Measurements from ENCODE around the gene RYR2. TPM values are rescaled to one million over a fixed set of nuclear protein-coding genes. Genes with fewer than 3 reads are reported as not detected.

The RYR2 gene
- total and polyA plus RNA-seq, 2 of the 8 experiments (the other 6 are each of a cell fraction or from before 2014, with no cell fraction given) = 1.3 to 4.4 TPM

DNA sequence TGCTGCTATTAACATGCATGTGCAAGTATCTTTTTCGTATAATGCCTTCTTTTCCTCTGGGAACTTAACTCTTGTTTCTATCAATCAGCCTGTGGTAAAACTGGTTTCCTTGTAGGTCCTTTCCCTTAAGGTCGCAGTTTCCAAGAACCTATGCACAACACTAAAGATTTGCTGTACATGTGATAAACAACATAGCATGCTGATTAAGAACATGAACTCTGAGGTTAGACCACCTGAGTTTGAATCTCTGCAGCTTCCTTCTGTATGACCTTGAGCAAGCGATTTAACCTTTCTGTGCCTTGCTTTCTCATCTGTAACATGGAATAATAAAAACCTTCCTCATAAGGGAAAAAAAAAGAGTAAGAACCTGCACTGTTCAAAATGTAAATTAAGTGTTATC lies 186.4 kb downstream of the RYR2 start:
- Histone ChIP-seq H2BK120ac (replicated peaks; ENCODE audit: low read depth, low read length) (no peak overlapping the region), H4K8ac (ENCODE audit: extremely low read depth, insufficient read depth, low read length) (no peak overlapping the region), H3K79me1 (ENCODE audit: low read depth, low read length) (no peaks in the 10 kb centered on the region; the same call in 1 of the 2 replicates), H3K27me3 (replicated peaks in 1 of 4; ENCODE audit: control insufficient read depth in 3 of 4, extremely low read depth in 1 of 4, insufficient read depth in 3 of 4, low read length in 3 of 4) (no peaks in the 10 kb centered on the region), H3K4me2 (ENCODE audit: insufficient read depth in 1 of 2, low read depth in 2 of 2, low read length in 2 of 2) (no peak overlapping the region), H2BK12ac (ENCODE audit: low read depth, low read length) (no peak overlapping the region), H2BK20ac (ENCODE audit: low read length) (no peak overlapping the region), H3K4ac (replicated peaks; ENCODE audit: insufficient read length, low read depth, low read length) (no peak overlapping the region), H3K9me3 (ENCODE audit: insufficient read depth in 2 of 2, low read depth in 1 of 2, low read length in 1 of 2) (no peaks in the 10 kb centered on the region), H2BK15ac (ENCODE audit: low read length) (no peak overlapping the region), H2AFZ (ENCODE audit: low read length) (no peak overlapping the region), H3K27ac (ENCODE audit: low read depth, low read length) (no peak overlapping the region), H2BK5ac (ENCODE audit: low read depth, low read length) (no peak overlapping the region), H3K4me3 (ENCODE audit: extremely low read depth in 1 of 4, insufficient read depth in 2 of 4, low read depth in 3 of 4, low read length in 4 of 4) (no peak overlapping the region), H3K9ac (replicated peaks in 1 of 4; ENCODE audit: extremely low read depth in 1 of 4, low read depth in 3 of 4, low read length in 3 of 4) (no peak overlapping the region), H3K23me2 (ENCODE audit: low read depth, low read length) (no peaks in the 10 kb centered on the region; the same call in 1 of the 2 replicates), H3K56ac (replicated peaks; ENCODE audit: insufficient read length, low read depth, low read length) (no peak overlapping the region), H3K18ac (ENCODE audit: extremely low read depth, low read length) (no peak overlapping the region), H3K23ac (ENCODE audit: insufficient read length) (no peak overlapping the region), H3K4me1 (replicated peaks in 1 of 4; ENCODE audit: control insufficient read depth in 3 of 4, insufficient read depth in 4 of 4, low read length in 3 of 4) (peaks cover 0 to 2% (median 0%) of the 10 kb centered on the region in 4 experiments; a peak in 1 of 7 replicates), H3K79me2 (ENCODE audit: control insufficient read depth in 1 of 2, insufficient read depth in 2 of 2, low read length in 2 of 2) (no peaks in the 10 kb centered on the region; a peak in 1 of 4 replicates), H4K20me1 (replicated peaks in 1 of 2; ENCODE audit: control insufficient read depth in 1 of 2, insufficient read depth in 2 of 2, low read length in 2 of 2) (no peaks in the 10 kb centered on the region), H2AK5ac (ENCODE audit: low read depth, low read length) (no peak overlapping the region), H4K91ac (replicated peaks; ENCODE audit: insufficient read length, low read length) (no peak overlapping the region), H4K5ac (ENCODE audit: insufficient read length, low read depth, low read length) (no peak overlapping the region), H3K14ac (ENCODE audit: insufficient read length) (no peak overlapping the region), H3K36me3 (ENCODE audit: control insufficient read depth in 2 of 4, insufficient read depth in 4 of 4, low read length in 3 of 4) (no peaks in the 10 kb centered on the region)
- DNase-seq (ENCODE audit: low read depth in 1 of 2, low spot score in 2 of 2) (no peak), FAIRE-seq (no peak)
- ChIA-PET CTCF (ENCODE audit: partially characterized antibody) (interaction anchor here (1.5 kb wide), 1 partner anchor 157 kb away, joined by 3 read pairs; no protein-coding TSS in a partner anchor), POLR2A (ENCODE audit: partially characterized antibody) (interaction anchor here (0.6 to 2.8 kb wide), 3 partner anchors 11 to 70 kb away, joined by 3 to 8 read pairs (median 3); no protein-coding TSS in a partner anchor)
- 79% methylated on average over 3 of the region's 3 CpGs; no CpG with 5 or more reads in 1 of the 2 experiments for WGBS, 2 experiments (ENCODE audit: extremely low coverage in 1 of 2, insufficient coverage in 1 of 2, insufficient read length in 1 of 2, insufficient replicate concordance in 2 of 2, low coverage in 1 of 2, low lambda C conversion rate in 2 of 2, missing lambda C conversion rate in 1 of 2)
- TF ChIP-seq KDM1A (IDR thresholded peaks at IDR 0.05; ENCODE audit: borderline replicate concordance, low read length) (no peak), CBX8 (IDR thresholded peaks at IDR 0.05; ENCODE audit: borderline replicate concordance, low read depth, low read length) (no peak), ASH2L (IDR thresholded peaks at IDR 0.05; ENCODE audit: low read length) (no peak), CTBP2 (IDR thresholded peaks at IDR 0.05; ENCODE audit: borderline replicate concordance, insufficient read depth, insufficient read length, low read length) (no peak), SUZ12 (IDR thresholded peaks at IDR 0.05; ENCODE audit: low read length) (no peak), POLR2AphosphoS5 (IDR thresholded peaks at IDR 0.05; ENCODE audit: low read depth, low read length) (no peak), RXRA (IDR thresholded peaks at IDR 0.05; ENCODE audit: insufficient read depth, low read depth, low read length) (no peak), TAF1 (IDR thresholded peaks at IDR 0.05; ENCODE audit: low read depth, low read length) (no peak), TAF7 (optimal IDR thresholded peaks at IDR 0.05; ENCODE audit: borderline replicate concordance, low read depth, low read length) (no peak), RAD21 (IDR thresholded peaks at IDR 0.05 in 1 of 2, conservative IDR thresholded peaks at IDR 0.05 in 1 of 2; ENCODE audit: low read depth in 2 of 2, low read length in 2 of 2) (no peak)
